Transverse colon (tissue), 4 donors: ENCODE measurements around the gene ZDHHC3. TPM values are rescaled to one million over a fixed set of nuclear protein-coding genes. Genes with fewer than 3 reads are reported as not detected.

Source experiments
- DNase-seq: peaks from one replicate; pipeline ENCODE4 v3.0.0-alpha.2; 2019
- H3K27ac ChIP-seq, 4 donors: fragments of 200-600 bp; sonication (generic); 2 replicates each; pipeline ENCODE4 v1.5.1; 2016 to 2018; ENCODE audit warnings: inconsistent platforms in 4 of 4
- H3K27me3 ChIP-seq: fragments of 200-600 bp; sonication (generic); 2 replicates; pipeline ENCODE4 v1.5.1; 2017; ENCODE audit warnings: inconsistent platforms
- H3K36me3 ChIP-seq, 4 donors: fragments of 200-600 bp; sonication (generic); 2 replicates each; pipeline ENCODE4 v1.5.1; 2017 to 2019; ENCODE audit warnings: inconsistent platforms in 4 of 4
- H3K4me1 ChIP-seq, 4 donors: fragments of 200-600 bp; sonication (generic); 2 replicates each; pipeline ENCODE4 v1.5.1; 2017 to 2020; ENCODE audit warnings: inconsistent platforms in 4 of 4
- H3K4me3 ChIP-seq, 4 donors: fragments of 200-600 bp; sonication (generic); 1 replicate in 1 of 4; 2 replicates in 3 of 4; pipeline versions ENCODE4 v1.5.1 to v1.6.1; 2017 to 2019; ENCODE audit warnings: inconsistent platforms in 4 of 4
- H3K9me3 ChIP-seq, 2 donors: fragments of 200-600 bp; sonication (generic); 2 replicates each; pipeline ENCODE4 v1.5.1; 2017 to 2019; ENCODE audit warnings: inconsistent platforms in 2 of 2
- CTCF ChIP-seq, 5 experiments: fragments of 200-600 bp in 3 of 5; fragments of 450-650 bp in 2 of 5; sonication (generic) in 3 of 5; IDR thresholded peaks; 1 replicate in 2 of 5; 2 replicates in 3 of 5; pipeline ENCODE4 v1.5.1; 2016 to 2017; ENCODE audit warnings: antibody characterized with exemption in 5 of 5, inconsistent platforms in 3 of 5, mild to moderate bottlenecking in 2 of 5, moderate library complexity in 1 of 5
- EP300 ChIP-seq: sonication (generic); formaldehyde crosslinking; IDR thresholded peaks from one replicate; pipeline ENCODE4 v1.6.1; 2017; ENCODE audit warnings: antibody characterized with exemption, low read depth
- POLR2A ChIP-seq: fragments of 450-650 bp; IDR thresholded peaks from one replicate; pipeline ENCODE4 v1.6.1; 2016; ENCODE audit warnings: antibody characterized with exemption, mild to moderate bottlenecking, moderate library complexity
- POLR2AphosphoS5 ChIP-seq, 3 donors: sonication (generic); formaldehyde crosslinking; IDR thresholded peaks; one replicate each; pipeline ENCODE4 v1.6.1; 2016; ENCODE audit warnings: antibody characterized with exemption in 3 of 3
- WGBS, 2 donors: methylation state at CpG; one replicate each; pipeline ENCODE4 v1.1.5; 2018; ENCODE audit warnings: low coverage in 1 of 2; 5-methylcytosine and 5-hydroxymethylcytosine counted together
- in situ Hi-C, 4 donors: fragments of 200-750 bp; cut with MboI; loops; one replicate each; pipeline versions ENCODE4 v1.15.0 to v1.15.1; 2017; ENCODE audit warnings: low sequenced_read_pairs in 3 of 4, low pct_ligation_motif_present in 1 of 4, low pct_unique_long_range_greater_than_20kb in 1 of 4
- intact Hi-C: fragments of 100-400 bp; cut with DNase I; formaldehyde crosslinking; loops from one replicate; pipeline ENCODE4 v1.15.1; 2023; ENCODE audit warnings: low total_unique reads
- total RNA-seq, 4 donors: library from RNA; depleted of rRNA; stranded (reverse); fragments of >200 nt; gene quantifications; one replicate each; pipeline ENCODE4 v1.1.0, GENCODE V29; 2016

The ZDHHC3 gene
- total RNA-seq, 4 donors from 2014 or later, result 142 to 258 (median 170) TPM

GRCh38 chr3:44999782-45000181 lies 23.8 kb upstream of the ZDHHC3 start:
- 58 to 65% methylated on average over 2 of the region's 2 CpGs for WGBS, 2 donors
- Histone ChIP-seq H3K27me3 (no peaks in the 10 kb centered on the region), H3K4me3 (no peak overlapping the region), H3K9me3 (no peaks in the 10 kb centered on the region), H3K27ac (no peak overlapping the region), H3K4me1 (peaks cover 3 to 14% (median 12%) of the 10 kb centered on the region in 4 donors), H3K36me3 (peaks cover 0 to 21% (median 6%) of the 10 kb centered on the region in 4 donors)
- peak; percentile 32 for DNase-seq
- in situ Hi-C loops (no loop called here), intact Hi-C loops (no loop called here)
- TF ChIP-seq CTCF (IDR thresholded peaks at IDR 0.05) (no peak), EP300 (no peak), POLR2A (no peak), POLR2AphosphoS5 (IDR thresholded peaks at IDR 0.05) (no peak)

GRCh38 chr3:44996556-44996969 lies 20.6 kb upstream of the ZDHHC3 start:
- H3K9me3 ChIP-seq, result no peaks in the 10 kb centered on the region
- TF ChIP-seq CTCF (IDR thresholded peaks at IDR 0.05), result no peak
- TF ChIP-seq EP300, result no peak
- no peak for TF ChIP-seq POLR2AphosphoS5 (IDR thresholded peaks at IDR 0.05)
- TF ChIP-seq POLR2A, result no peak
- 45 to 50% methylated on average over 1 to 3 of the region's 3 CpGs for WGBS, 2 donors
- H3K4me1 ChIP-seq, result peaks cover 3 to 34% (median 18%) of the 10 kb centered on the region in 4 donors
- H3K27me3 ChIP-seq, result no peaks in the 10 kb centered on the region
- intact Hi-C loops (no loop called here), in situ Hi-C loops (no loop called here)
- H3K4me3 ChIP-seq, result no peak overlapping the region
- DNase-seq, result no peak
- no peak overlapping the region for H3K27ac ChIP-seq
- H3K36me3 ChIP-seq, result peaks cover 0 to 17% (median 3%) of the 10 kb centered on the region in 4 donors

- peaks cover 3 to 34% (median 18%) of the 10 kb centered on the region in 4 donors for H3K4me1 ChIP-seq
- intact Hi-C loops (no loop called here), in situ Hi-C loops (no loop called here)
- no peak overlapping the region for H3K4me3 ChIP-seq
- TF ChIP-seq POLR2A (no peak), EP300 (no peak), CTCF (IDR thresholded peaks at IDR 0.05) (no peak), POLR2AphosphoS5 (IDR thresholded peaks at IDR 0.05) (no peak)
- peaks cover 0 to 13% (median 0%) of the 10 kb centered on the region in 4 donors for H3K36me3 ChIP-seq
- no peaks in the 10 kb centered on the region for H3K9me3 ChIP-seq
- no peaks in the 10 kb centered on the region for H3K27me3 ChIP-seq
- DNase-seq, result no peak
- WGBS, 2 donors, result 65 to 76% methylated on average over 4 to 8 of the region's 8 CpGs
- peak overlapping the region in 3 of 4 donors; percentile 1 to 10 (median 1) for H3K27ac ChIP-seq
These were observed 19.3 kb upstream of the ZDHHC3 start for GRCh38 chr3:44995142-44995770.

- Histone ChIP-seq H3K27me3 (no peaks in the 10 kb centered on the region), H3K4me1 (peaks cover 3 to 34% (median 18%) of the 10 kb centered on the region in 4 donors), H3K9me3 (no peaks in the 10 kb centered on the region), H3K36me3 (peaks cover 0 to 9% (median 0%) of the 10 kb centered on the region in 4 donors), H3K27ac (peak overlapping the region; percentile 13 to 39 (median 24)), H3K4me3 (no peak overlapping the region)
- TF ChIP-seq EP300 (no peak), CTCF (IDR thresholded peaks at IDR 0.05) (no peak), POLR2A (no peak), POLR2AphosphoS5 (IDR thresholded peaks at IDR 0.05) (no peak)
- intact Hi-C loops (no loop called here), in situ Hi-C loops (no loop called here)
- DNase-seq, result no peak
These were observed 17.7 kb upstream of the ZDHHC3 start for GRCh38 chr3:44993471-44994205.
